HepG2 (cell line): Measurements from ENCODE around the gene XKR7. TPM values are rescaled to one million over a fixed set of nuclear protein-coding genes. Genes with fewer than 3 reads are reported as not detected.

ENCODE experiments used
- ATF1 ChIP-seq: IDR thresholded peaks from 2 replicates; pipeline ENCODE4 v1.6.1; 2016; ENCODE audit warnings: mild to moderate bottlenecking, control low read depth
- ELF3 ChIP-seq: IDR thresholded peaks from 2 replicates; pipeline ENCODE4 v1.6.1; 2016; ENCODE audit warnings: missing genetic modification reagents, missing compliant biosample characterization
- FOXJ3 ChIP-seq: sonication (generic); formaldehyde crosslinking; IDR thresholded peaks from 2 replicates; pipeline ENCODE4 v1.4.0; 2020; ENCODE audit warnings: missing genetic modification reagents, mild to moderate bottlenecking, borderline replicate concordance
- FOXK2 ChIP-seq: fragments of 450-650 bp; IDR thresholded peaks from 2 replicates; pipeline ENCODE4 v1.6.1; 2016
- GFI1 ChIP-seq: sonication (generic); formaldehyde crosslinking; IDR thresholded peaks from 2 replicates; pipeline ENCODE4 v1.5.0; 2020; ENCODE audit warnings: missing genetic modification reagents, mild to moderate bottlenecking, borderline replicate concordance
- HDAC6 ChIP-seq: fragments of 200-600 bp; sonication (generic); IDR thresholded peaks from 2 replicates; pipeline ENCODE4 v1.7.0; 2017; ENCODE audit warnings: mild to moderate bottlenecking, antibody characterized with exemption, low read length, low read depth
- KLF6 ChIP-seq: IDR thresholded peaks from 2 replicates; pipeline ENCODE4 v1.8.0; 2016; ENCODE audit warnings: missing biosample characterization, missing genetic modification reagents
- KMT2B ChIP-seq: IDR thresholded peaks from 2 replicates; pipeline ENCODE4 v1.6.1; 2016; ENCODE audit warnings: missing genetic modification reagents, missing compliant biosample characterization
- MXD4 ChIP-seq: IDR thresholded peaks from 2 replicates; pipeline ENCODE4 v1.6.1; 2016; ENCODE audit warnings: mild to moderate bottlenecking, missing biosample characterization, missing genetic modification reagents
- NR1H2 ChIP-seq: sonication (generic); formaldehyde crosslinking; IDR thresholded peaks from 2 replicates; pipeline ENCODE4 v1.8.1; 2022; ENCODE audit warnings: low read depth, missing genetic modification reagents, borderline replicate concordance
- RNF2 ChIP-seq: fragments of 450-650 bp; conservative IDR thresholded peaks from 2 replicates; pipeline ENCODE4 v1.6.1; 2016; ENCODE audit warnings: low read depth
- TSC22D2 ChIP-seq: sonication (generic); formaldehyde crosslinking; IDR thresholded peaks from 2 replicates; pipeline ENCODE4 v1.5.1; 2020; ENCODE audit warnings: missing genetic modification reagents, mild to moderate bottlenecking, borderline replicate concordance
- ZMYM2 ChIP-seq: sonication (generic); formaldehyde crosslinking; IDR thresholded peaks from 2 replicates; pipeline ENCODE4 v1.8.0; 2022; ENCODE audit warnings: mild to moderate bottlenecking, missing genetic modification reagents
- ZNF251 ChIP-seq: sonication (generic); formaldehyde crosslinking; IDR thresholded peaks from 2 replicates; pipeline ENCODE4 v1.9.0; 2021; ENCODE audit warnings: mild to moderate bottlenecking, missing genetic modification reagents
- ZNF335 ChIP-seq: sonication (generic); formaldehyde crosslinking; IDR thresholded peaks from 2 replicates; pipeline ENCODE4 v1.4.0; 2020; ENCODE audit warnings: missing genetic modification reagents
- ZNF720 ChIP-seq: sonication (generic); formaldehyde crosslinking; IDR thresholded peaks from 2 replicates; pipeline ENCODE4 v1.4.0; 2020; ENCODE audit warnings: missing genetic modification reagents
- ZNF780A ChIP-seq: sonication (generic); formaldehyde crosslinking; IDR thresholded peaks from 2 replicates; pipeline ENCODE4 v1.8.0; 2022; ENCODE audit warnings: mild to moderate bottlenecking, missing genetic modification reagents, moderate library complexity
- polyA plus RNA-seq, 8 experiments: library from polyadenylated mRNA; depleted of rRNA in 3 of 8; stranded (reverse) in 7 of 8; unstranded in 1 of 8; fragments of >200 nt; fragmentation: Illumina TruSeq in 4 of 8; extraction: Trizol in 4 of 8; gene quantifications; 2 replicates each; pipeline versions ENCODE4 v1.2.1 to v1.2.3, GENCODE V29; 2011 to 2016; ENCODE audit warnings: low read depth in 4 of 8, missing spikeins in 1 of 8, mixed read lengths in 1 of 8; ENCODE audit not compliant: insufficient read depth in 1 of 8
- total RNA-seq, 5 experiments: library from RNA; depleted of rRNA; stranded (reverse); fragments of >200 nt; fragmentation: Illumina TruSeq; extraction: Trizol; gene quantifications; 2 replicates each; pipeline ENCODE4 v1.2.3, GENCODE V29; 2016; ENCODE audit warnings: low read depth in 1 of 5
- TF ChIP-seq, protein P1 (sequence below): sonication (generic); formaldehyde crosslinking; IDR thresholded peaks from 2 replicates; pipeline ENCODE4 v1.4.0; 2020; ENCODE audit warnings: missing genetic modification reagents, mild to moderate bottlenecking, borderline replicate concordance
- TF ChIP-seq, protein P2 (sequence below): sonication (generic); formaldehyde crosslinking; IDR thresholded peaks from 2 replicates; pipeline ENCODE4 v1.4.0; 2020; ENCODE audit warnings: missing genetic modification reagents
- TF ChIP-seq, protein P3 (sequence below): sonication (generic); formaldehyde crosslinking; IDR thresholded peaks from 2 replicates; pipeline ENCODE4 v1.5.0; 2020; ENCODE audit warnings: mild to moderate bottlenecking, low read depth, missing genetic modification reagents, borderline replicate concordance
- TF ChIP-seq, protein P4 (sequence below): IDR thresholded peaks from 2 replicates; pipeline ENCODE4 v1.6.1; 2016; ENCODE audit warnings: missing genetic modification reagents, missing compliant biosample characterization
- TF ChIP-seq, protein P5 (sequence below): sonication (generic); formaldehyde crosslinking; IDR thresholded peaks from 2 replicates; pipeline ENCODE4 v1.5.0; 2020; ENCODE audit warnings: mild to moderate bottlenecking, missing genetic modification reagents

XKR7 gene
- total and polyA plus RNA-seq, 2 of the 13 experiments (the other 11 are each of a cell fraction or from before 2014, with no cell fraction given): not detected

DNA sequence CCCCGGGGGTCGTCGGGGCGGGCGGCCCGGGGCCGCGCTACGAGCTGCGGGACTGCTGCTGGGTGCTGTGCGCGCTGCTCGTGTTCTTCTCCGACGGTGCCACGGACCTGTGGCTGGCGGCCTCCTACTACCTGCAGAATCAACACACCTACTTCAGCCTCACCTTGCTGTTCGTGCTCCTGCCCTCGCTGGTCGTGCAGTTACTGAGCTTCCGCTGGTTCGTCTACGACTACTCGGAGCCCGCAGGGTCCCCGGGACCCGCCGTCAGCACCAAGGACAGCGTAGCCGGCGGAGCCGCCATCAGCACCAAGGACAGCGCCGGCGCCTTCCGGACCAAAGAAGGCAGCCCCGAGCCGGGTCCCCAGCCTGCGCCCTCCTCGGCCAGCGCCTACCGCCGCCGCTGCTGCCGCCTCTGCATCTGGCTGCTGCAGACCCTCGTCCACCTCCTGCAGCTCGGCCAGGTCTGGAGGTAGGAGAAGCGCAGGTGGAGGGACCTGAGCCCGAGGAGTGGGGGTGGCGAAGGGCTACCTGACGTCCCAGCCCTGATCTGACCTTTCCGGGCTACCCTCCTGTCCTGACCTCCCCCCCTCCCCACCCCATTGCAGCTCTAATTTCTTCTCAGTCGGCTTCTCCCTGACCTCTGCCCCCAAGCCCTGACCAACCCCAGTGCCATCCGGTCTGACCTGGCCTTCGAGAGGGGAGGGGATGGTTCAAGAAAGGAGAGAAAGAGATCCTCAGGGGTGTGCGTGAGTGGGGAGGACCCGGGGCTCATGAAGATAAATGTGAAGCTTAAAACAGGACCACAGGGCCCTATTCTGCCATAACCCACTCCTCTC is 558 bp downstream of the XKR7 start (continued):
- TF ChIP-seq, protein P1, sequence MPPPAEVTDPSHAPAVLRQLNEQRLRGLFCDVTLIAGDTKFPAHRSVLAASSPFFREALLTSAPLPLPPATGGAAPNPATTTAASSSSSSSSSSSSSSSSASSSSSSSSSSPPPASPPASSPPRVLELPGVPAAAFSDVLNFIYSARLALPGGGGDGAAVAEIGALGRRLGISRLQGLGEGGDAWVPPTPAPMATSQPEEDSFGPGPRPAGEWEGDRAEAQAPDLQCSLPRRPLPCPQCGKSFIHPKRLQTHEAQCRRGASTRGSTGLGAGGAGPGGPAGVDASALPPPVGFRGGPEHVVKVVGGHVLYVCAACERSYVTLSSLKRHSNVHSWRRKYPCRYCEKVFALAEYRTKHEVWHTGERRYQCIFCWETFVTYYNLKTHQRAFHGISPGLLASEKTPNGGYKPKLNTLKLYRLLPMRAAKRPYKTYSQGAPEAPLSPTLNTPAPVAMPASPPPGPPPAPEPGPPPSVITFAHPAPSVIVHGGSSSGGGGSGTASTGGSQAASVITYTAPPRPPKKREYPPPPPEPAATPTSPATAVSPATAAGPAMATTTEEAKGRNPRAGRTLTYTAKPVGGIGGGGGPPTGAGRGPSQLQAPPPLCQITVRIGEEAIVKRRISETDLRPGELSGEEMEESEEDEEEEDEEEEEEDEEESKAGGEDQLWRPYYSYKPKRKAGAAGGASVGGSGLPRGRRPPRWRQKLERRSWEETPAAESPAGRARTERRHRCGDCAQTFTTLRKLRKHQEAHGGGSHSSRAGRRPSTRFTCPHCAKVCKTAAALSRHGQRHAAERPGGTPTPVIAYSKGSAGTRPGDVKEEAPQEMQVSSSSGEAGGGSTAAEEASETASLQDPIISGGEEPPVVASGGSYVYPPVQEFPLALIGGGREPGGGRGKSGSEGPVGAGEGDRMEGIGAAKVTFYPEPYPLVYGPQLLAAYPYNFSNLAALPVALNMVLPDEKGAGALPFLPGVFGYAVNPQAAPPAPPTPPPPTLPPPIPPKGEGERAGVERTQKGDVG (CRISPR knock-in tag): peak; percentile 100
- TF ChIP-seq TSC22D2 (CRISPR knock-in tag): peak; percentile 100
- TF ChIP-seq, protein P2, sequence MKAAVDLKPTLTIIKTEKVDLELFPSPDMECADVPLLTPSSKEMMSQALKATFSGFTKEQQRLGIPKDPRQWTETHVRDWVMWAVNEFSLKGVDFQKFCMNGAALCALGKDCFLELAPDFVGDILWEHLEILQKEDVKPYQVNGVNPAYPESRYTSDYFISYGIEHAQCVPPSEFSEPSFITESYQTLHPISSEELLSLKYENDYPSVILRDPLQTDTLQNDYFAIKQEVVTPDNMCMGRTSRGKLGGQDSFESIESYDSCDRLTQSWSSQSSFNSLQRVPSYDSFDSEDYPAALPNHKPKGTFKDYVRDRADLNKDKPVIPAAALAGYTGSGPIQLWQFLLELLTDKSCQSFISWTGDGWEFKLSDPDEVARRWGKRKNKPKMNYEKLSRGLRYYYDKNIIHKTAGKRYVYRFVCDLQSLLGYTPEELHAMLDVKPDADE: peak; percentile 100
- peak; percentile 99 for TF ChIP-seq ZNF335 (CRISPR knock-in tag)
- no peak for TF ChIP-seq FOXK2
- no peak for TF ChIP-seq HDAC6
- TF ChIP-seq, protein P3, sequence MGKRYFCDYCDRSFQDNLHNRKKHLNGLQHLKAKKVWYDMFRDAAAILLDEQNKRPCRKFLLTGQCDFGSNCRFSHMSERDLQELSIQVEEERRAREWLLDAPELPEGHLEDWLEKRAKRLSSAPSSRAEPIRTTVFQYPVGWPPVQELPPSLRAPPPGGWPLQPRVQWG: peak; percentile 100
- TF ChIP-seq, protein P4, sequence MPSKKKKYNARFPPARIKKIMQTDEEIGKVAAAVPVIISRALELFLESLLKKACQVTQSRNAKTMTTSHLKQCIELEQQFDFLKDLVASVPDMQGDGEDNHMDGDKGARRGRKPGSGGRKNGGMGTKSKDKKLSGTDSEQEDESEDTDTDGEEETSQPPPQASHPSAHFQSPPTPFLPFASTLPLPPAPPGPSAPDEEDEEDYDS (CRISPR knock-in tag): peak; percentile 98
- peak; percentile 100 for TF ChIP-seq ELF3
- peak; percentile 100 for TF ChIP-seq NR1H2
- TF ChIP-seq RNF2: peak; percentile 60; the same call in 1 of the 2 replicates
- peak; percentile 100 for TF ChIP-seq KLF6 (CRISPR knock-in tag)
- TF ChIP-seq ZNF720 (CRISPR knock-in tag): peak; percentile 100
- peak; percentile 100 for TF ChIP-seq MXD4 (CRISPR knock-in tag)
- peak; percentile 100 for TF ChIP-seq ZNF251
- peak; percentile 97 for TF ChIP-seq ZMYM2 (CRISPR knock-in tag)
- TF ChIP-seq GFI1: peak; percentile 99
- TF ChIP-seq FOXJ3: peak; percentile 100
- peak; percentile 54; the same call in 1 of the 2 replicates for TF ChIP-seq ATF1
- TF ChIP-seq, protein P5, sequence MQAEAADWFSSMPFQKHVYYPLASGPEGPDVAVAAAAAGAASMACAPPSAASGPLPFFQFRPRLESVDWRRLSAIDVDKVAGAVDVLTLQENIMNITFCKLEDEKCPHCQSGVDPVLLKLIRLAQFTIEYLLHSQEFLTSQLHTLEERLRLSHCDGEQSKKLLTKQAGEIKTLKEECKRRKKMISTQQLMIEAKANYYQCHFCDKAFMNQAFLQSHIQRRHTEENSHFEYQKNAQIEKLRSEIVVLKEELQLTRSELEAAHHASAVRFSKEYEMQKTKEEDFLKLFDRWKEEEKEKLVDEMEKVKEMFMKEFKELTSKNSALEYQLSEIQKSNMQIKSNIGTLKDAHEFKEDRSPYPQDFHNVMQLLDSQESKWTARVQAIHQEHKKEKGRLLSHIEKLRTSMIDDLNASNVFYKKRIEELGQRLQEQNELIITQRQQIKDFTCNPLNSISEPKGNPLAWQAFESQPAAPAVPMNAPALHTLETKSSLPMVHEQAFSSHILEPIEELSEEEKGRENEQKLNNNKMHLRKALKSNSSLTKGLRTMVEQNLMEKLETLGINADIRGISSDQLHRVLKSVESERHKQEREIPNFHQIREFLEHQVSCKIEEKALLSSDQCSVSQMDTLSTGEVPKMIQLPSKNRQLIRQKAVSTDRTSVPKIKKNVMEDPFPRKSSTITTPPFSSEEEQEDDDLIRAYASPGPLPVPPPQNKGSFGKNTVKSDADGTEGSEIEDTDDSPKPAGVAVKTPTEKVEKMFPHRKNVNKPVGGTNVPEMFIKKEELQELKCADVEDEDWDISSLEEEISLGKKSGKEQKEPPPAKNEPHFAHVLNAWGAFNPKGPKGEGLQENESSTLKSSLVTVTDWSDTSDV: peak; percentile 100
- peak; percentile 100 for TF ChIP-seq KMT2B
- TF ChIP-seq ZNF780A (CRISPR knock-in tag): peak; percentile 100
